RPMI8226 (cell line): ENCODE measurements around the gene DNM3.
"Not testable (repeated sequence)": the region's sequence is repeated elsewhere in the genome, so short reads cannot be mapped to it uniquely, and the experiment has no call there.

ENCODE experiments used
- DNase-seq: peaks from one replicate; pipeline ENCODE4 v3.0.0-alpha.2; 2015

The DNM3 gene

GRCh38 chr1:172401892-172402291 is 560.6 kb downstream of the DNM3 start:
- DNase-seq, result peak; percentile 28

GRCh38 chr1:172402878-172403569 is 561.7 kb downstream of the DNM3 start:
- no peak for DNase-seq

GRCh38 chr1:172404121-172404520 is 562.8 kb downstream of the DNM3 start:
- DNase-seq, result no peak

GRCh38 chr1:172405912-172406311 is 564.6 kb downstream of the DNM3 start:
- DNase-seq, result no peak

GRCh38 chr1:172406968-172407367 is 565.7 kb downstream of the DNM3 start:
- no peak for DNase-seq

- no peak for DNase-seq
Measured at GRCh38 chr1:172408958-172409357, 567.7 kb downstream of the DNM3 start.

- DNase-seq, result no peak
Measured at GRCh38 chr1:172410027-172410426, 568.7 kb downstream of the DNM3 start.

- DNase-seq, result no peak
Measured at GRCh38 chr1:172411791-172412338, 570.6 kb downstream of the DNM3 start.

- DNase-seq, result no peak
Measured at GRCh38 chr1:172414331-172414730, 573.0 kb downstream of the DNM3 start.

GRCh38 chr1:172416496-172417035 is 575.3 kb downstream of the DNM3 start:
- DNase-seq, result no peak

- no peak for DNase-seq
Measured at GRCh38 chr1:172417557-172417956, 576.3 kb downstream of the DNM3 start.

GRCh38 chr1:172420385-172420784 is 579.1 kb downstream of the DNM3 start, which contains the start of gene C1orf105:
Gene C1orf105, plus strand, starts transcription at chr1:172420685. Its CDS starts 201 bp downstream, at chr1:172420886.
- DNase-seq, result no peak

GRCh38 chr1:172421974-172422604 is 580.8 kb downstream of the DNM3 start:
- DNase-seq, result no peak

GRCh38 chr1:172423336-172423735 is 582.0 kb downstream of the DNM3 start:
- no peak for DNase-seq

- no peak for DNase-seq
Measured at GRCh38 chr1:172425339-172425738, 584.0 kb downstream of the DNM3 start.

GRCh38 chr1:172427191-172427590 is 585.9 kb downstream of the DNM3 start:
- DNase-seq, result no peak

- DNase-seq, result peak; percentile 75
Measured at GRCh38 chr1:172429331-172430127, 588.2 kb downstream of the DNM3 start.

- no peak for DNase-seq
Measured at GRCh38 chr1:172430128-172430454, 588.8 kb downstream of the DNM3 start.

GRCh38 chr1:172431204-172431603 is 589.9 kb downstream of the DNM3 start:
- no peak for DNase-seq

GRCh38 chr1:172431721-172432192 is 590.5 kb downstream of the DNM3 start:
- no peak for DNase-seq

- DNase-seq, result not testable (repeated sequence)
Measured at GRCh38 chr1:172437183-172437582, 595.9 kb downstream of the DNM3 start.

- no peak for DNase-seq
Measured at GRCh38 chr1:172442404-172442803, 601.1 kb downstream of the DNM3 start.
